Mesenchymal stem cell (in vitro differentiated cells and primary cell): ENCODE measurements around the gene PRDX4.

Experiments used
- DNase-seq: peaks from one replicate; pipeline ENCODE4 v3.0.0-alpha.2; 2013
- H2AFZ ChIP-seq: one replicate; pipeline ENCODE4 v1.6.1; 2013; ENCODE audit warnings: low read depth, mild to moderate bottlenecking, control low read depth, inconsistent platforms, low read length, moderate library complexity
- H2AK5ac ChIP-seq: 2 replicates; pipeline ENCODE4 v1.6.1; 2013; ENCODE audit warnings: low read length, moderate library complexity, mild to moderate bottlenecking, inconsistent platforms; ENCODE audit not compliant: severe bottlenecking
- H2BK120ac ChIP-seq: one replicate; pipeline ENCODE4 v1.6.1; 2013; ENCODE audit warnings: low read depth, mild to moderate bottlenecking, inconsistent platforms, low read length, moderate library complexity
- H2BK12ac ChIP-seq, 2 experiments: one replicate each; pipeline ENCODE4 v1.6.1; 2013; ENCODE audit warnings: inconsistent platforms in 2 of 2, low read length in 2 of 2, mild to moderate bottlenecking in 2 of 2, moderate library complexity in 2 of 2, control low read depth in 1 of 2
- H2BK15ac ChIP-seq: one replicate; pipeline ENCODE4 v1.6.1; 2013; ENCODE audit warnings: mild to moderate bottlenecking, low read depth, inconsistent platforms; ENCODE audit not compliant: poor library complexity, severe bottlenecking
- H2BK5ac ChIP-seq: 2 replicates; pipeline ENCODE4 v1.6.1; 2013; ENCODE audit warnings: low read depth, mild to moderate bottlenecking, low read length, control low read depth, inconsistent platforms; ENCODE audit not compliant: poor library complexity, severe bottlenecking
- H3K14ac ChIP-seq, 2 experiments: one replicate each; pipeline ENCODE4 v1.6.1; 2013; ENCODE audit warnings: inconsistent platforms in 2 of 2, low read length in 2 of 2, control low read depth in 1 of 2, mild to moderate bottlenecking in 1 of 2, moderate library complexity in 1 of 2
- H3K18ac ChIP-seq, 2 experiments: one replicate each; pipeline ENCODE4 v1.6.1; 2013; ENCODE audit warnings: inconsistent platforms in 2 of 2, low read length in 2 of 2, control low read depth in 1 of 2, low read depth in 1 of 2, mild to moderate bottlenecking in 1 of 2
- H3K23ac ChIP-seq, 2 experiments: one replicate each; pipeline ENCODE4 v1.6.1; 2013; ENCODE audit warnings: inconsistent platforms in 2 of 2, low read length in 2 of 2, mild to moderate bottlenecking in 2 of 2, moderate library complexity in 2 of 2, control low read depth in 1 of 2
- H3K27ac ChIP-seq: 2 replicates; pipeline ENCODE4 v1.5.1; 2013; ENCODE audit warnings: mild to moderate bottlenecking, moderate library complexity, low read length, control low read depth, inconsistent platforms; ENCODE audit not compliant: poor library complexity, severe bottlenecking
- H3K27me3 ChIP-seq, 2 experiments: 2 replicates each; pipeline versions ENCODE4 v1.6.1 to v1.7.0; 2013; ENCODE audit warnings: low read length in 2 of 2, mild to moderate bottlenecking in 2 of 2, moderate library complexity in 2 of 2, control low read depth in 1 of 2, inconsistent platforms in 1 of 2; ENCODE audit not compliant: control insufficient read depth in 1 of 2, insufficient read depth in 1 of 2
- H3K36me3 ChIP-seq, 2 experiments: 2 replicates each; pipeline versions ENCODE4 v1.6.1 to v1.7.0; 2013; ENCODE audit warnings: low read length in 2 of 2, control low read depth in 1 of 2, inconsistent platforms in 1 of 2, low read depth in 1 of 2, mild to moderate bottlenecking in 1 of 2; ENCODE audit not compliant: insufficient read depth in 2 of 2, control insufficient read depth in 1 of 2
- H3K4ac ChIP-seq, 2 experiments: one replicate each; pipeline ENCODE4 v1.6.1; 2013; ENCODE audit warnings: inconsistent platforms in 2 of 2, low read length in 2 of 2, mild to moderate bottlenecking in 2 of 2, moderate library complexity in 2 of 2, control low read depth in 1 of 2, low read depth in 1 of 2
- H3K4me1 ChIP-seq: 2 replicates; pipeline ENCODE4 v1.6.1; 2013; ENCODE audit warnings: low read depth, low read length, control low read depth; ENCODE audit not compliant: control insufficient read depth, insufficient read depth
- H3K4me2 ChIP-seq: 2 replicates; pipeline ENCODE4 v1.6.1; 2013; ENCODE audit warnings: low read length, mild to moderate bottlenecking, inconsistent platforms; ENCODE audit not compliant: poor library complexity, severe bottlenecking
- H3K4me3 ChIP-seq, 2 experiments: 2 replicates each; pipeline versions ENCODE4 v1.5.1 to v1.7.0; 2013; ENCODE audit warnings: low read length in 2 of 2, mild to moderate bottlenecking in 2 of 2, control low read depth in 1 of 2, low read depth in 1 of 2; ENCODE audit not compliant: insufficient read depth in 1 of 2
- H3K79me1 ChIP-seq: replicated peaks from 2 replicates; pipeline ENCODE4 v1.6.1; 2013; ENCODE audit warnings: mild to moderate bottlenecking, control low read depth, low read length, inconsistent platforms; ENCODE audit not compliant: poor library complexity, severe bottlenecking
- H3K9ac ChIP-seq: 2 replicates; pipeline ENCODE4 v1.7.0; 2013; ENCODE audit warnings: mild to moderate bottlenecking, low read length, moderate library complexity
- H3K9me3 ChIP-seq: 2 replicates; pipeline ENCODE4 v1.7.0; 2013; ENCODE audit warnings: mild to moderate bottlenecking, low read length; ENCODE audit not compliant: control insufficient read depth
- H4K8ac ChIP-seq: one replicate; pipeline ENCODE4 v1.6.1; 2013; ENCODE audit warnings: inconsistent platforms, mild to moderate bottlenecking, low read length, moderate library complexity
- H4K91ac ChIP-seq: one replicate; pipeline ENCODE4 v1.6.1; 2013; ENCODE audit warnings: mild to moderate bottlenecking, low read length, inconsistent platforms
- WGBS: methylation state at CpG from one replicate; pipeline ENCODE4 v1.1.7; 2013; ENCODE audit warnings: mixed read lengths; 5-methylcytosine and 5-hydroxymethylcytosine counted together

Gene PRDX4

GRCh38 chrX:23692166-23692565, 24.9 kb downstream of the PRDX4 start:
- Histone ChIP-seq H4K91ac (no peak overlapping the region), H2AK5ac (no peak overlapping the region), H3K9me3 (no peaks in the 10 kb centered on the region), H2AFZ (no peak overlapping the region), H3K36me3 (no peaks in the 10 kb centered on the region), H3K4me3 (no peak overlapping the region), H2BK15ac (no peak overlapping the region), H3K4ac (no peak overlapping the region), H3K27me3 (peaks cover 0 to 5% of the 10 kb centered on the region in 2 experiments), H2BK5ac (no peak overlapping the region), H3K79me1 (no peaks in the 10 kb centered on the region), H3K9ac (no peak overlapping the region), H3K4me2 (no peak overlapping the region), H4K8ac (no peak overlapping the region), H2BK12ac (no peak overlapping the region), H3K18ac (no peak overlapping the region), H3K27ac (no peak overlapping the region), H2BK120ac (no peak overlapping the region), H3K23ac (no peak overlapping the region), H3K4me1 (no peaks in the 10 kb centered on the region), H3K14ac (no peak overlapping the region)
- DNase-seq, result no peak
- WGBS, result 84% methylated on average over 8 of the region's 8 CpGs

- no peak overlapping the region for H2AK5ac ChIP-seq
- H4K91ac ChIP-seq, result no peak overlapping the region
- no CpG with 5 or more reads among the region's 8 CpGs for WGBS
- no peak overlapping the region for H3K4me3 ChIP-seq
- no peak overlapping the region for H3K4ac ChIP-seq
- no peak overlapping the region for H3K14ac ChIP-seq
- no peak overlapping the region for H2BK15ac ChIP-seq
- H2AFZ ChIP-seq, result no peak overlapping the region
- H3K4me2 ChIP-seq, result no peak overlapping the region
- no peak overlapping the region for H2BK5ac ChIP-seq
- no peaks in the 10 kb centered on the region for H3K9me3 ChIP-seq
- no peaks in the 10 kb centered on the region for H3K4me1 ChIP-seq
- H3K18ac ChIP-seq, result no peak overlapping the region
- H4K8ac ChIP-seq, result no peak overlapping the region
- H3K9ac ChIP-seq, result no peak overlapping the region
- peak; percentile 55 for DNase-seq
- no peaks in the 10 kb centered on the region for H3K79me1 ChIP-seq
- H3K27me3 ChIP-seq, result peaks cover 0 to 5% of the 10 kb centered on the region in 2 experiments
- no peak overlapping the region for H3K27ac ChIP-seq
- no peak overlapping the region for H2BK12ac ChIP-seq
- H3K23ac ChIP-seq, result no peak overlapping the region
- H2BK120ac ChIP-seq, result no peak overlapping the region
- H3K36me3 ChIP-seq, result peaks cover 0 to 3% of the 10 kb centered on the region in 2 experiments
Observed at GRCh38 chrX:23694606-23695005, 27.3 kb downstream of the PRDX4 start.

DNA sequence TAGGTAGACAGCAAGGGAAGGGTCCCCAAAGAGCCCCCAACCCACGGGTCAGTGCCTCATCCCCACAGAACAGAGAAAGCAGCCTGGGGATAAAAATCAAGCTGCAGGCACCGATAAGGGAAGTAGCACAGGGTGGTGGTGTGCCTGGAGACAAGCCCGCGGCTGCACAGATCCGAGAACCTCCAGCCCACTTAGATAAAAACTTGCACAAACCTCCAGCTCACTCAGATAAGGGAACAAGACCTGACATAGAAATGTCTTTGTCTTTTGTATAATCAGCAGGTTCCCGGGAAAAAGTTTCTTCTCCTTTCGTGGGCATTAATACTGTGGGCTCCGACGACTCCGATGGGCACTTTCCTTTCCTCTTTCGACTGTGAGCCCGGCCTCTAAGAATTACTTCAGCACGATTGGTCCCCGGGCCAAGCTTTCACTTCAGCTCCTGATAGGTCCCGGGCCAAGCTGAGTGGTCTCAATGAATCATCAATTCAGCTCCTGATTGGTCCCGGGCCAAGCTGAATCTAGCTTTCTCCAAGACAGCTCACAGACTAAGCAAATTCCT, 32.4 kb downstream of the PRDX4 start:
- Histone ChIP-seq H3K4me3 (peak overlapping the region in 1 of 2 experiments; percentile 29), H3K4ac (no peak overlapping the region), H2AFZ (no peak overlapping the region), H3K9me3 (no peaks in the 10 kb centered on the region), H3K9ac (no peak overlapping the region), H3K36me3 (peaks cover 22 to 25% of the 10 kb centered on the region in 2 experiments), H3K79me1 (no peaks in the 10 kb centered on the region), H2AK5ac (no peak overlapping the region), H3K23ac (no peak overlapping the region), H3K4me2 (no peak overlapping the region), H2BK5ac (no peak overlapping the region), H2BK15ac (no peak overlapping the region), H3K4me1 (no peaks in the 10 kb centered on the region), H3K27me3 (no peaks in the 10 kb centered on the region), H2BK120ac (no peak overlapping the region), H3K27ac (no peak overlapping the region), H2BK12ac (no peak overlapping the region), H3K14ac (no peak overlapping the region), H4K8ac (no peak overlapping the region), H4K91ac (no peak overlapping the region), H3K18ac (no peak overlapping the region)
- 97% methylated on average over 11 of the region's 16 CpGs for WGBS
- DNase-seq, result no peak

DNA sequence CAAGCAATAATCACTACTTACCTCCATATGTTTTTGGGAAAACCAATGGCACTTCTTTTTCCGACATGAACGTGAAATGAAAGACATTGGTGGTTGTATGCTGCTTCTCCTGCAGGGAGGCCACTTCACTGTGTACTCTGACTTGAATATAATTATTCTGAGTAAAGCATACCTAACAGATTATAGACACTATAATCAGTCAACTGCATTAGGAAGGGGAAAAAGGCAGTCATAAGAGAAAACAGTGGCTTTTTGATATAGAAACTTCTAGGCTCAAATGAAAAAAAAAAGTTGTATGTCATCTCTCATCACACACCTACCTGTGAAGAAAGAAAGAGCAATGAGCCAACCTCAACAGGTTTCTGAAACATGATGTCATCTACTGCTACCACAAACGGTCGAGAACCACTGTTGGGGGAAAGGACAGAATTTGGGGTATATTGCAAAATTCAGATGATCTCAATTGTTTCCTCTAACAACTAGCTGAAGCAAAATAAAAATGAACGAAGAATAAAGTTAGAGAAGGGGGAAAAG, 37.4 kb downstream of the PRDX4 start:
- no CpG with 5 or more reads among the region's 5 CpGs for WGBS
- Histone ChIP-seq H3K79me1 (peaks cover 2% of the 10 kb centered on the region), H4K91ac (no peak overlapping the region), H2BK5ac (no peak overlapping the region), H3K9ac (no peak overlapping the region), H2BK120ac (no peak overlapping the region), H4K8ac (no peak overlapping the region), H2BK12ac (no peak overlapping the region), H3K36me3 (peaks cover 28 to 54% of the 10 kb centered on the region in 2 experiments), H2BK15ac (no peak overlapping the region), H3K23ac (no peak overlapping the region), H3K27me3 (no peaks in the 10 kb centered on the region), H3K18ac (no peak overlapping the region), H3K4ac (no peak overlapping the region), H3K27ac (no peak overlapping the region), H2AFZ (no peak overlapping the region), H3K4me2 (no peak overlapping the region), H3K4me1 (no peaks in the 10 kb centered on the region), H3K9me3 (no peaks in the 10 kb centered on the region), H3K4me3 (no peak overlapping the region), H2AK5ac (no peak overlapping the region), H3K14ac (no peak overlapping the region)
- no peak for DNase-seq
